GM21447 (cell line): ENCODE data around the gene SYTL4.
"Not testable (repeated sequence)": the region's sequence is repeated elsewhere in the genome, so short reads cannot be mapped to it uniquely, and the experiment has no call there.

Source experiments
- ATAC-seq: cut with Tn5 transposase; IDR thresholded peaks from one replicate; pipeline ENCODE4 v1.9.1; 2021; ENCODE audit not compliant: unreplicated experiment

Gene SYTL4

DNA sequence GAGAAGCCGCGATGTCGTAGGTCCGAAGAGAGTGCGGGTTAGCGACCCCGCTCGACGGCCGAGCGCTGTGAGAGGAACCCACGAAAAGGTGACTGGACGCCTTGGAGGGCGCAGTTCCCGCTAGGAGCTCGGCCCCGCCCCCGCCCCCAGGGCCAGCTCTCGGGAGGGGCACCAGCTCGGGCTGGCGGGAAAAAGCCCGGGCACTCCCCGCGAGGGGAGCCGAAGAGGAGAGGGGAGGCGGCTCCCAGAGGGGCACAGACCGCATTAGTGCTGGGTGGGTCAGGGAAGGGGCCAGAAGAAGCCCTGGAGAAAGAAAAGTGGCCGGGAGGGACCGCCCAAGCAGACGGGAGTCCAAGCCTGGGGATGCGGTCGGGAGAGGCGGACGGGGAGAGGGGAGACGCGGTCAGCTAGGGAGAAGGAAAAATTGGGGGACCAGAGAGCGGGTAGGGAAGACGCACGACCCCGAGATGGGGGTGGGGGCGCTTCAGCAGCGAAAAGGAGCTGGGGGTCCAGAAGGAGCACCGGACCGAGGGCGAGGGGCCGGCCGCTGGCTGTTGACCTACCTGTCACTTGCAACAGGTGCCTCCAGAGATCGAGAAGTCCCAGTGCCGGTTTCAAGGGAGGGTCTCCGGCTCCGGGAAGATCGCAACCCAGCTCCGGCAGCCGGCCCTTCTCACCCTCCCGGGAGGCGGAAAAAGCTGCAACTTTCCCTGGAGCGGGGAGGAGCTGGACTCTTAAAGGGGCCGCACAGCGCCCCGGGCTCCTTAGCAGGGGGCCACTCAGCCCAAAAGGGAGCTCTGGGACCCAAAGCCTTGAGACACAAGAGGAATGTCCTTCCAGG lies at the start of gene SYTL4:
TSS of gene SYTL4 (minus strand) at position 681 of the 841 bp plus-strand sequence. CDS start 30,084 bp downstream, outside the sequence.
- no peak for ATAC-seq

DNA sequence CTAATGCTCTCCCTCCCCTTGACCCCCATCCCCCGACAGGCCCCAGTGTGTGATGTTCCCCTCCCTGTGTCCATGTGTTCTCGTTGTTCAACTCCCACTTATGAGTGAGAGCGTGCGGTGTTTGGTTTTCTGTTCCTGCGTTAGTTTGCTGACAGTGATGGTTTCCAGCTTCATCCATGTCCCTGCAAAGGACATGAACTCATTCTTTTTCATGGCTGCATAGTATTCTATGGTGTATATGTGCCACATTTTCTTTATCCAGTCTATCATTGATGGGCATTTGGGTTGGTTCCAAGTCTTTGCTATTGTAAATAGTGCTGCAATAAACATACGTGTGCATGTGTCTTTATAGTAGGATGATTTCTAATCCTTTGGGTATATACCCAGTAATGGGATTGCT lies 37.5 kb upstream of the SYTL4 start:
- ATAC-seq: not testable (repeated sequence)

DNA sequence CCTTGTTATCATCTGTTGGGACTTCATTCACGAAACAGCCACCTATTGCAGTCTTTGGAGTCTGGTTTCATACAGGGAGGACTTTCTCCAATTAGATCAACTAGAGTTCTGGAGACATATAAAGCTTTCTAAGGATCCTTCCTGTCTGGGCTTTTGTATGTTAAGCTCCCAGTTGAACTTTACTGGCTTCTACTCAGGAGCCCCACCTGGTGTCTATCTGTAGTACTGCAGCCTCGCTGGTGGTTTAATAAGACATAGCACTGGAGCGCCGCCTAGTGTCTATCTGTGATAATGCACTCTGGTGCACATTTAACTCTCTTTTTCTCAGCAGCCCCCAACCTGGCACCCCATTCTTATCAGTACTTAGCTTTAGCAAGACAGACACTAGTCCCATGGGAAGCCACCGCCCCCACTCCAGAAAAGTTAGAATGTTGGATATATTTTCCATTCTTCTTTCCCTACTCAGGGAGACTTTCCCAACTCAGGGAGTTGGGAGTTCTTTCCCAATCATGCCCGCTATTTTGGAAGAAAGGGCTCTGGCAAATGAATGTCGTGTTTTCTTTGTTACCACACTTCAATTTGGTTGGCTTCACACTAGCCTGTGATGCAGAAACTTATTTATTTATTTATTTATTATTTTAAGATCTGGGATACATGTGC lies 36.9 kb upstream of the SYTL4 start:
- ATAC-seq: no peak

DNA sequence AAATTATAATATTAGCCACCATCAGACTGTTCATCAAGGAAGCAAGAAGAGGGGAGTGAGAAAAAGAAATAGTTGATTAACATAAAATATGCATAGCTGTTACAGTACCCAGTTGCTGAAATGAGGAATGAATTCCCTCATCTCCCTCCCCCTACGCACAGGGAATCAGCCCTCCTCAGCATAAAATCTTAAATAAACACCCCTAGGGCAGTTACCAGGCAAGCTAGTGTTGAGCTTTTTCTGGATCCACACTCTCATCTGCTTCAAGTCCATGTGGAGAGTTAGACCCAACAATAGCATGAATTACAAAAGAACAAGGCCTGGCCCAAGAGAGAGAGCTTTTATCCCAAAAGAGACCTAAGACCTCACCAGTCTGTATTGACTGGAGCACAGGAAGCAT lies 19.0 kb upstream of the SYTL4 start:
- no peak for ATAC-seq

DNA sequence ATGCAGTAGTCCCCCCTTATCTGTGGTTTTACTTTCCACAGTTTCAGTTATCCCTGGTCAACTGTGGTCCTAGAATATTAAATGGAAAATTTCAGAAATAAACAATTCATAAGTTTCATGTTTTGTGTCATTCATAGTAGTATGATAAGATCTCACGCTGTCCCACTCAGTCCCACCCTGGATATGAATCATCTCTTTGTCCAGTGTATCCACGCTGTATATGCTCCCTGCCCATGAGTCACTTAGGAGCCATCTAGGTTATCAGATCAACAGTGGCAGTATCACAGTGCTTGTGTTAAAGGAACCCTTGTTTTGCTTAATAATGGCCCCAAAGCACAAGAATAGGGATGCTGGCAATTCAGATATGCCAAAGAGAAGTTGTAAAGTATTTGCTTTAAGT lies 16.2 kb upstream of the SYTL4 start:
- no peak for ATAC-seq

DNA sequence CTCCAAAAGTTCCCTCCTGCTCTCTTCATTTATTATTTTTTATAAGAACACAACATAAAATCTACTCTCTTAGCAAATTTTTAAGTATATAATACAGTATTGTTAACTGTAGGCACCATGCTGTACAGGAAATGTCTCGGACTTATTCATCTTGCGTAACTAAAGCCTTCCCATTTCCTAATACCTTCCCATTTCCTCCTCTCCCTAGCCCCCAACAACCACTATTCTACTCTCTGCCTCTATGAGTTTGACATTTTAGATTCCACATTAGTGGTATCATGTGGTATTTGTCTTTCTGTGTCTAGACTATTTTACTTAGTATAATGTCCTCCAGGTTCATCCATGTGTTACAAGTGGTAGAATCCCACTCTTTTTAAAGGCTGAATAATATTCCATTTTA lies 15.8 kb upstream of the SYTL4 start:
- ATAC-seq: no peak

DNA sequence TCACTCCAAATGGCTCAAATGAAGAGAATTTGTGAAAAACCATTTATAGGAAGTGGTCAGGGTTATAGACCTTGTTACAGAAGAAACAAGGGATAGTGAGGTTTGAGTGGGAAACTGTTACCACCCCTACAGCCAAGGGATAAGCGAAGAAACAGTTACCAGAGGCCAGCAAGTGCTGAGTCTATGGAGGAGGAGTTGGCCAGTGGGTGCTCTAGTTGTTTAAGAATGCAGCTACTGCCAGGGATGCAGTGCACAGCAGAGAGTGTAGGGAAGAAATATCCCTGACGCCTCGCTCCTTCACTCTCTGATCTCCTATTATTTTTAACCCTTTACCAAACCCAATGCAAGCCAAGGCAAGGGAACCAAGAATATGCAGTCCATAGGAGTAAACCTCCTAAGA lies 15.2 kb upstream of the SYTL4 start:
- ATAC-seq: no peak

DNA sequence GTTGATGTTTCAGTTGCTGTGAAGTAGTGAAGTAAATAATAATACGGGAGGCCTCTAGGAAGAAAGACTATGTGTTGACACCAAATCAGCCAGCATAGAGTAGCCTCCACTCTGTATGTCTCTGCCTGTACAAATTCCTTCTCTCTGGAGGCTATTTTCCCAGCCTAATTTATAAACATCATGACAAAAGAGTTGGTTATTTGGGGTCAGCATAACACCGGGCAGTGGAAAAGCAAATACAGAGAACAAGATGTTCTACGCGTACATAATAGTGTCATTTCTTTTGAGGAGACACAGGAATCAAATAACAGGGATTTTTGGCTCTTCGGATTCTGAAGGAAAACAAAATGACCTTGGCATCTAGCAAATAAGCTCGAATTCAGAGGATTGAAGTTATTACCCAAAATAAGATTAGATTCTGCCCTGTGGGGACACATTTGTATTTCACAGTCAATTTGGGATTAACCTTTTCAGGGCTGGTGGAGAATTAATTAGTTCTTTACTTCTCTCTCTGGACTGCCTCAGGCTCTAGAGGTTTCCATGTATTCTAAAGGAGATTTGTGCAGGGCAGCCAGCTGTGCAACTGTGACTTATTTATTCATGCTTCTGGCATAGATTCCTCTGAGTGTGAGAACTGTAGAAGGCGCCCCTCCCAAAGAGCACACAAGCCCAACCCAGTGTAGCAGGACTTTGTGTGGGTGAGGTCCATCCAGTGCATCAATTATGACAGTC lies 14.1 kb upstream of the SYTL4 start:
- no peak for ATAC-seq

DNA sequence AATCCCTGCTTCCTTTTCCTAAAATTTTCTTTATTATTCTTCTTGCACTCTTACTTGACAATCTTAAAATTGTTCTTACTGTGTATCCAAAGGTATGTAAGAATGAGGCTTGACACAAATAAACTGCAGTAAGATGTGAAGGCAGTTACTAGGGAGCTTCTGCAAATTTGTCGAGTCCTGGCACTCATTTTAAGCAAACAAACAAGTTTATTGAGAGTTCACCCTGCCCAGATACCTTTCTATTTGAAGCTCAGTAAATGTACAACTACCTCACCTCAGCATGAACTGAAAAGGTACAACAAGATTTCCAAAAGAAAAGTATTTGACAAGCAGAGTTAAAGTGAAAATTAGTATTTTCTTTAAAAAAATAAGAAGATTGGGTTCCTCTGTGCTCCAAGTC lies 13.3 kb upstream of the SYTL4 start:
- ATAC-seq: no peak

DNA sequence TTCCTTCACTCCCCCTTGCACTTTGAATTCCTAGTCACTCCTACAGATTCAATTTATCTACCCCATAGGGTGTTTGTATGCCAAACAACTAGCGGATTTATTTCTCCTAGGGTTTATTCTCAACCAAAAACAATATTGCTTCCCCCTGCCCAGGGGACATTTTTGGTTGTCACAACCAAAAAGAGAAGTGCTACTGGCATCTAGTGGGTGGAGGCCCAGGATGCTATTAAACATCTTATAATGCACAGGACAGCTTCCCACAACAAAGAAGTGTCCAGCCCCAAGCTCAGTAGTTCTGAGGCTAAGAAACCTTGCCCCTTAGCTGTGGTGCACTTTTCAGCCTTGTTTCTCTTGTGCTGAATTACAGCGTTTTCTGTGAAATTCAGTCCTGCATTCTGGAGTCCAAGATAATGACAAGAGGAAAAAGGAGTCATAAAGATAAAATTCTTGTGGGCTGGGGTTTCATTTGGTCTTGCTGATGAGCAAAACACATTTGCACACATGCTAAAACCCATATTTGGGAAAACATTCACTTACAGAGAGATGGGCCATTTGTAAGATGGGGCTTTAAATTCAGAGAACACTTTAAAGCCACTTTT lies 11.2 kb upstream of the SYTL4 start:
- ATAC-seq: no peak

DNA sequence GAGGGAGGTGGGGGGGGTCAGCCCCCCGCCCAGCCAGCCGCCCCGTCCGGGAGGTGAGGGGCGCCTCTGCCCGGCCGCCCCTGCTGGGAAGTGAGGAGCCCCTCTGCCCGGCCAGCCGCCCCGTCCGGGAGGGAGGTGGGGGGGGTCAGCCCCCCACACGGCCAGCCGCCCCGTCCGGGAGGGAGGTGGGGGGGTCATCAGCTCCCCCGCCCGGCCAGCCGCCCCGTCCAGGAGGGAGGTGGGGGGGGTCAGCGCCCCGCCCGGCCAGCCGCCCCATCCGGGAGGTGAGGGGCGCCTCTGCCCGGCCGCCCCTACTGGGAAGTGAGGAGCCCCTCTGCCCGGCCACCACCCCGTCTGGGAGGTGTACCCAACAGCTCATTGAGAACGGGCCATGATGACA lies 7.9 kb downstream of the SYTL4 start:
- ATAC-seq: not testable (repeated sequence)

DNA sequence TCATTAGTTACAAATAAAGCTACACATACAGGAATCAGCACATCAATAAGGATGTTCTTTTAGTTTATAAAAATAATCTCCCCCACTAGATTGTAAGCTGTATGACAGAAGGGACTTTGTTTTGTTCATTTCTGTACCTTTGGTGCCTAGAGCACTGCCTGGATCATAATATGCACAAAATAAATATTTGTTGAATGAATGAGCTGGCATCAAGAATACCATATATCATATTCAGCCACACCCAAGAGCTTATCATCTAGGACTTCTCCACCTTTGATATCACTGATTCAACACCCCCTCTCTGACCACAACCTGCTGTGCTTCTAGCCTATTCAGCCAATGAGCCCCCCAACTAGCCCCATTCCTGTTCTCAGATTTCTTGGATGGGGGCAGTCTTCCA lies 10.6 kb downstream of the SYTL4 start:
- no peak for ATAC-seq

DNA sequence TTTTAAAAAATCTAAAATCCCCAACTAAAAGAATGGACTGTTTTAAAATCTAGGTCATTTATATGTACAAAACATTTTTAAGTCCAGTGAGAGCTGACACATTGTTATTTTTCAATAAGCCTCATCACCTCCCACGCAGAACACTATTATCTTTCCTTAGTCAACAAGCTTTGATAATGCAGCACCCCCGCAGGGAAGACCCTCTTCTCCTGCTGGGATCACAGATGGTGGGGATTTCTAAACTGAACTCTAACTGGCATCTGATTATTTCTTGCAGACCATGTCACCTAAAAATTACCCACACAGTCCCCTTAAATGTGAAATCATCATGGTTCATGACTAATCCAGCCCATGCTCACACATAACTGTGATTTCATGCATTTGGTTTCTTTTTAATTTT lies 11.6 kb downstream of the SYTL4 start:
- no peak for ATAC-seq

DNA sequence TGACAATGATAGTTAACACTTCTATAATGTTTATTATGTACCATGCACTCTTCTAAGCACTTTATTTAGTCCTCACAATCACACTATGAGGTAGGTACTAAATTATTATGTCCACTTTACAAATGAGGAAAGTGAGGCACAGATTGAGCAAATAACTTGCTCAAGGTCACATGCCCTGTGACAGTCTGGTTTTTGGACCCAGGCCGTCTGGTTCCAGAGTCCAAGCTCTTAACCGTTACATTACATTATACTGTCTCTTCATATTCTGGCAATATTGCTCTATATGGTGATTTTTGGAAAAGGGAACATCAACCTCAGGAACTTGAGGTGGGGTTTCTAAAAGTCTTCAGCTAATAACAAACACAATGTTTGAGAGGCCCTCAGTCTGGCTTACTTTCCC lies 12.8 kb downstream of the SYTL4 start:
- no peak for ATAC-seq

DNA sequence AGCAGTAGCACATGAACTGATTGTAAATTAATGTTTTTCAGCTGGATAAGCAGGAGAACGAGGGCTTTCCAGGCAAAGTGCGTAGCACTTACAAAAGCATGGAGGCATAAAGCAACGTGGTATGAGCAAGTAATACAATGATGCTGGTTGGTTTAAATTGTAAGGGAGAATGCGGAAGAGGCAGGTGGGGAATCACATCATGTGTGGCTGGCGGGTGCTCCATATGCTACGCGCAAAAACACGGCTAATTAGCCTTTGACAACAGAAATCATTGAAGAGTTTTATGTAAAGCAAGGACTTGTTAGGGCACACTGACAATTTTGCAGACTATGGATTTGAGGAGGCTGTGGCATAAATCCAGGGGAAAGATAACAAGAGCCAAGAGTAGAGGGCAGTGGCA lies 14.6 kb downstream of the SYTL4 start:
- ATAC-seq: no peak

DNA sequence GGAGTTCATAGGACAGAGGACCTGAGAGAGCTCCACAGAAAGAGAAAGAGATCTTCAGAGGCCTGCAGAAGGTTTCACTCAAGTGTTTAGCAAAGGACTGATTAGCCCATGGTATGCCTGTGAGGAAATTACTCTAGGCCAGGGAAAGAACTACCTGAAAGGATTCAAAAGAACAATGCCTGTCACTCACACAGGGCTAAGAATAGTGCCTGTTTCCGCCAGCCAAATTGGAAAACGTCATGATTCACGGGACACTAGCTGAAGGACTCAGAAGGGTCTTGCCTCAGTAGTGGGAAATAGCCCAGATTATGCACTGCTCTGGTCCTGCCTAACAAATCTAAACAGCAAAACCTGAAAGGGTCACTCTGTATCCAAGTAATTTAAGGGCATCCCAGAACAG lies 21.1 kb downstream of the SYTL4 start:
- no peak for ATAC-seq

DNA sequence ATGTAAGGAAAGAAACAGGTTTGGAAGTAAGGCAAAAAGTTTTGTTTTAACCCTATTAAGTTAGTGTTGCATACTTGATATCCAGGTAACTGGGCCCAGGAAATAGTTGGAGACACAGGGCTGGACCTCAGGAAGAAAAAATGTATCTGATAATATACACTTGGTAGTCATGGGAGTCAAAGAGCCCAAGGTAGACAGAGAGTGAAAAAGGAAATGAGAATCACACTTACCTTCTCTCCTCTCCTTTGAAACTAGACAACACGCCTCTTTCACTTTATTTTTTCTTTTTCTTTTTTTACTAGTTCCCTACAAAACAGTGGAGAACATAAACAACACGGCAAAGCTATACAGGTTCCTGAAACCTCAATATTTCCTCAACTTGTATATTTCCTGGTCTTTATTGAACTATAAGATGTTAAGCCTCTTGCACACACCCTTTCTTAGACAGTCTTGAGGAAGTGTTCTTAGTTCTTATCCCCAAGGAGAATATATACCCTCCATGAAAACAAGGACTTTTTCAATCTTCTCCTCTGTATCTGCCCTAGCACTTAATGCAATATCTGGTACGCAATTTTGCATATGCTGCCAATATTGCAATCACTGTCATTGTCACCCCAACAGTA lies 27.2 kb downstream of the SYTL4 start:
- no peak for ATAC-seq

DNA sequence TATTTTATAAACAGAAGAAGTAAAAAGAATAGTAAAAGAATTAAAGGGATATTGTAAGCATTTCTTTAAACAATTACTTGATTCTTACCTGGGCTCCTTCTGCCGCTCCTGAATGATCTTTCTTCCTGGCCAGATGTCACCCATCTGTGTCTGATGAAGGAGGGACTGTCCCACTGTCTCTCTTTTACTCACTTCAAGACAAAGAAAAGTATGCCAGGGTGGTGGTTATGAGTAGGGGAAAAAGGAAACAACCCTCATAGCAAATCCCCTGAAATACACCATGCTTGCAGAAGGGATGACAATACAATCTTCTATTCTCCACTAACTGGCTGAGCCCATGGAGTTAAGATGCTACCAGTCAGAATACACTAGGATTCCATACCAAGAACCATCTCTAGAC lies 31.1 kb downstream of the SYTL4 start:
- no peak for ATAC-seq

DNA sequence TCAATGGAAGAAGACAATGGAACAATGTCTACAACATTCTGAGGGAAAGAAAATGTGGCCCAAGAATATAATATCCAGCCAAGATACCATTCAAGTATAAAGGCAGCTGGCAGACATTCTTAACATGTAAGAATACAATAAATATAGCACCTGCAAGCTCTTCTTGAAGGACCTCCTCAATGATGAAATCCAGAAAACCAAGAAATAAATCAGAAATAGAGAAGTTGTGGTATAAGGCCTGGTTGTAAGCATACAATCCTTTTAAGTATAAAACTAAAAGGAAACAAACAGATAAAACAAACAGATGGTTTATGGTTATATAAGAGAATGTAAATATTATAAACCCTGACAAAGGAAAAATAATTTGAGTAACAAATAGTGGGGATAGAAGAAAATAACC lies 33.4 kb downstream of the SYTL4 start:
- no peak for ATAC-seq

DNA sequence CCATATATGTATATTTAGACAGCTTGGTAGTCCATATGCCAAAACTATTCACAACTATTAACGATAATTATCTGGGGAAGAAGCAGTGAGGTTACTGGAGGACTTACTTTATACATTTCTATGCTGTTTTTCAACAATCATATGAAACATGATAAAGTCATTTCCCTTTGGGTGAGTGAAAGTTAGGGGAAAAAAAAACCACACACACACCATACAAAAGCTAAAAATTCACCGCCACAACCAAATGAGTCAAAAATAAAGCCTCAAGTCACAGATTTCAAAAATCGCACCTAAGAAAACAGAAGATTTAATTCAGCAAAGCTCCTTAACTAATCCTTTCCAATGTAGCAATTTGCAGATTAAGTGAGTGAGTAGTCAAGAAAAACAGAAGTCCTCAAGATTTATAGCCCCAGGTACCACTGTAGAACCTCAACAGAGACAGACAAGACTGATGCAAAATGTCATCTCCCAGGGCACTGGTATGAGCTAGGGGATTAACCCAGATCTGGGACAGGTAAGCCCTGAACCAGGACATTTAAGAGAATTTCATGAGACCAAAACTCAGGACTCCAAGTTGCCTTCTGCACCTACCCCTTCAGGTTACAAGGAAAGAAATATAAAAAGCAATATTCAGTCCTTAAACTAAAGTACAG lies 35.1 kb downstream of the SYTL4 start:
- ATAC-seq: no peak

DNA sequence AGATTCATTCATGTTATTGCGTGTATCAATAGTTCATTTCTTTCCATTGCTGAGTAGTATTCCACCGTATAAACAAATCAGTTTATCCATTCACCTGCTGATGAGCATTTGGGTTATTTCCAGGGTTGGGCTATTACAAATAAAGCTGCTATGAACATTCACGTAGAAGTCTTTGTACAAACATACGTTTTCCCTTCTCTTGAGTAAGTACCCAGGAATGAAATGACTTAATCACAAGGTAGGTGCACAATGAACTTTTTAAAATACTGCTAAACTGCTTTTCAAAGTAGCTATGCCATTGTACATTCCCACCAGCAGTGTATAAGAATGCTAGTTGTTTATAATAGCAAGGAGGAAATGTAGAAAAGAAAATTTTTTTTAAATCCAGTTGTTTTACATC lies 35.9 kb downstream of the SYTL4 start:
- ATAC-seq: no peak
